Measurements from ENCODE around the gene CIT.
A peak's percentile ranks its signal among the peaks of the same experiment; 100 is the strongest.

The CIT gene

GRCh38 chr12:119696943-119697342 lies 180.2 kb downstream of the CIT start:
- no peaks in the 10 kb centered on the region for H3K27me3 Mint-ChIP-seq
- H3K9me3 Mint-ChIP-seq: no peaks in the 10 kb centered on the region
- no peaks in the 10 kb centered on the region for H3K4me1 Mint-ChIP-seq
- H3K36me3 Mint-ChIP-seq (ENCODE audit: low read depth): peaks cover 8% of the 10 kb centered on the region
- ATAC-seq (no peak), DNase-seq (no peak)
- H3K27ac Mint-ChIP-seq: no peak overlapping the region
- H3K4me3 Mint-ChIP-seq: no peak overlapping the region

DNA sequence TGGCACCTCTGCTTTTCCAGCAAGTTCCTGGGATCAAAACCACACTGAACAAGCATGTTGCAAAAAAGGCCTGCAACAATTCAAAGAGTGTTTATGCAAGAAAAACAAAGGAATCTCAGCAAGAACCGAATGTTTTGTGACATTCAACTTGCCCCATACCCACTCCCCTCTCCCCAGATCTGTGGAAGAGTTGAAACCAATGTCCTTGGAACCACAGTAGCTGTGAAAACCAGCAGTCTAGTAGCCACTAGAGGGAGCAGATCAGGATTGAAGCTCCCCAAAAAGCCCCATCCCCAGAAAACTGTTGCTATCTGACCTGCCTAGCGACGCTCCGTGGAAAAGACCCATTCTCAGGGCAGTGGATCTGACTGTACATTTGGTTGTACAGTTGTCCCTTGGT lies 182.1 kb downstream of the CIT start:
- H3K9me3 Mint-ChIP-seq: no peaks in the 10 kb centered on the region
- ATAC-seq: no peak
- H3K4me1 Mint-ChIP-seq: no peaks in the 10 kb centered on the region
- H3K27me3 Mint-ChIP-seq: no peaks in the 10 kb centered on the region
- no peak overlapping the region for H3K27ac Mint-ChIP-seq
- no peak overlapping the region for H3K4me3 Mint-ChIP-seq
- peaks cover 8% of the 10 kb centered on the region for H3K36me3 Mint-ChIP-seq (ENCODE audit: low read depth)
- DNase-seq: no peak

DNA sequence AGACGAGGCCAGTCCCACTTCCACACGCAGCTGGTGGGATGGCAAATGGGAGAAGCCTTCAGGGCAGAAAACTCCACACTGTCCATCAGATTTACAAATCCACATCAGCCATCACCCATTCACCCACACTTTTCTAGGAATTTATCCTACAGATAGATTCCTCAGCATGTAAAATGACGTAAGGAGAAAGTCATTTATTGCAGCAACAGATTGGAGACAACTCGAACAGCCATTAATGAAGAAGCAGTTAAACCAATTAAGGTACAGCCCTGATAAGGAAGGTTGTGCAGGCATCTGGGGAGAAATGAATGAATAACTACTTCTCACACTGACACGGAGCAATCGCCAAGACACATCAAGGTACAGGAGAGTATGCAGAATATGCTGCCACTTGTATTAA lies 183.0 kb downstream of the CIT start:
- H3K27me3 Mint-ChIP-seq: no peaks in the 10 kb centered on the region
- no peak for ATAC-seq
- no peaks in the 10 kb centered on the region for H3K9me3 Mint-ChIP-seq
- H3K4me1 Mint-ChIP-seq: no peaks in the 10 kb centered on the region
- H3K4me3 Mint-ChIP-seq: no peak overlapping the region
- H3K36me3 Mint-ChIP-seq (ENCODE audit: low read depth): peaks cover 8% of the 10 kb centered on the region
- no peak for DNase-seq
- no peak overlapping the region for H3K27ac Mint-ChIP-seq

DNA sequence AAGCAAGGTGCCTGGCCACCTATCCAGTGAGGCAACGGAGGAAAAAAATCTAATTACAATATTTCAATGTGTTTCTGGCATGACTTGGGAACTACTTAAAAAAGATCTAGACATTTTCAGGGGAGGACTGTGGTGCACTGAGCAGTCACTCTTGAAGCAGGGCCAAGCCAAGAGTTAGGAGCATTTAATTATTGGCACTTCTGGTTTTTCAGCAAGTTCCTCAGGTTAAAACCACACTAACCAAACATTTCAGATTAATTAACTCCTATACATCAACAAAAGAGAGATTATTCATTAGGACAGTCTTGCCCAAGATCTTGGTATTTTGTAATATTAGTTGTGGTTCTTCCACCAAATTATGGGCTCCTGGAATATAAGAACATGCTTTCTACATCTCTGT lies 183.6 kb downstream of the CIT start:
- Mint-ChIP-seq H3K27ac (no peak overlapping the region), H3K27me3 (no peaks in the 10 kb centered on the region), H3K36me3 (ENCODE audit: low read depth) (peaks cover 8% of the 10 kb centered on the region), H3K4me3 (no peak overlapping the region), H3K9me3 (no peaks in the 10 kb centered on the region), H3K4me1 (no peaks in the 10 kb centered on the region)
- no peak for ATAC-seq
- DNase-seq: no peak

DNA sequence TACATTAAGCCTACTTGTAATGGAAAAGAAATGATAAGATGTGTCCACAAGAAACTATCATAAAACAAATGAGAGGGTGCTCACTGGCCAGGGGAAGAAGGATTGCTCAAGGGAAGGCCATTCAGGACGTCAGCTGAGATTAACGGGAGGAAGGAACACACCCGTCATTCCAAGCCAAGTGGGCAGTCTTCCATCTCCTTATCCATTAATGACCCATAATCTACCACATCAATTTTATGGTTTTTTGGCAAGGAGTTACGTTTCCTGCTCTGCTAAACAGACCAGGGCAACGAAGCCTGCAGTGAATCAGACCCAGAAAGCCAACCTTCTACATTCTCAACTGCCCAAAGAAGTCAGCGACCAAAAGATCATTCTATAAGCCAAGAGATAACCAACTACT lies 184.1 kb downstream of the CIT start:
- H3K4me1 Mint-ChIP-seq: no peaks in the 10 kb centered on the region
- no peak overlapping the region for H3K4me3 Mint-ChIP-seq
- H3K36me3 Mint-ChIP-seq (ENCODE audit: low read depth): peaks cover 8% of the 10 kb centered on the region
- H3K27ac Mint-ChIP-seq: no peak overlapping the region
- DNase-seq (no peak), ATAC-seq (no peak)
- H3K27me3 Mint-ChIP-seq: no peaks in the 10 kb centered on the region
- H3K9me3 Mint-ChIP-seq: no peaks in the 10 kb centered on the region

- Mint-ChIP-seq H3K27ac (no peak overlapping the region), H3K4me3 (no peak overlapping the region), H3K4me1 (no peaks in the 10 kb centered on the region), H3K27me3 (no peaks in the 10 kb centered on the region), H3K9me3 (no peaks in the 10 kb centered on the region), H3K36me3 (ENCODE audit: low read depth) (peaks cover 11% of the 10 kb centered on the region)
- ATAC-seq (no peak), DNase-seq (no peak)
Measured at GRCh38 chr12:119692410-119692809, 184.7 kb downstream of the CIT start.

GRCh38 chr12:119691202-119691810 lies 185.8 kb downstream of the CIT start:
- Mint-ChIP-seq H3K27ac (no peak overlapping the region), H3K36me3 (ENCODE audit: low read depth) (peaks cover 4% of the 10 kb centered on the region), H3K27me3 (no peaks in the 10 kb centered on the region), H3K9me3 (no peaks in the 10 kb centered on the region), H3K4me1 (no peaks in the 10 kb centered on the region), H3K4me3 (no peak overlapping the region)
- ATAC-seq: no peak
- DNase-seq: no peak

DNA sequence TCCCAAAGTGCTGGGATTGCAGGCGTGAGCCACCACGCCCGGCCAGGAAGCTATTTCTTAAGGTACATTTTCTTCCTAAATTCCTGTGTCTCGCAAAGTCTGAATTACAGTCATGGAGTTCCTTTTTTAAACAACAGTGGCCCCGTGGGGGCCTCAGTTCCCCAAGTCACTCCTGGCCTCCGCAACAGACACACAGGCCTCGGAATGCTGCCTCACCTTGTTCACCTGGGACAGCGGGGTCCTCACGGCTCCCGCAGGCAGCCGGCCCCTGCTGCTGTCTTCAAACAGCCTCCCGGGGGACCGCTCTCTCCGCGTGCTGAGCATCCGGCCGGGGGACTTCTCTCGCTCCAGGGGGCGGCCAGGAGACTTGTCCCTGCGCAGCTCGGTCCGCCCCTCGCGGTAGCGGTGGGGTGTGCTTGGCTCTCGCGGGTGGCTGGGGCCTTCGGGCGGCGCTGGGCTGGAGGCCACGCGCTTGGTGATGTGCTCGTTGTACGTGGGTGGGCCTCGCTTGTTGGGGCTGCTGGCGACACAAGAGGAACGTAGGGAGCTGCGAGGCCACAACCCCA lies 187.1 kb downstream of the CIT start:
- ATAC-seq: no peak
- Mint-ChIP-seq H3K36me3 (ENCODE audit: low read depth) (peaks cover 4% of the 10 kb centered on the region), H3K27me3 (no peaks in the 10 kb centered on the region), H3K27ac (no peak overlapping the region), H3K4me3 (no peak overlapping the region), H3K9me3 (no peaks in the 10 kb centered on the region), H3K4me1 (no peaks in the 10 kb centered on the region)
- no peak for DNase-seq

DNA sequence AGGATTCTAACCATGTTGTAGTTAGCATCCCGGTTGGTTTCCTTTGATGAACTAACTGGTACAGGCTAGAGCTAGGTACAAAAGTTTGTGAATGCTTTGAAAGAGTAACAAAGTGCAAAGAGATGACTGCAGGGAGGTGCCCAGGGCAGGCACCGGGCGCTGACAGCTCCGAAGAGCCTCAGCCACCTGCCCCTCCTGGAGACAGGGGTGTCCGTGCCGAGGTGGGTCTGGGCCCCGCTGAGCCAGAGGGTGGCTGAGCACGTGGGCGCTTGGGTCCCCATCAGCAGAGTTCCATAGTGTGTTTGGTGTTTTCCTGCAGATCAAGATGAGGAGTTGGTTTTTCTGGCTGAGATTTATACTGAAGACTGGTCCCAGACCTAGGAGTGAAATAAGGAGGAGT lies 189.2 kb downstream of the CIT start:
- Mint-ChIP-seq H3K27ac (no peak overlapping the region), H3K9me3 (no peaks in the 10 kb centered on the region), H3K36me3 (ENCODE audit: low read depth) (peaks cover 6% of the 10 kb centered on the region), H3K4me3 (no peak overlapping the region), H3K27me3 (no peaks in the 10 kb centered on the region), H3K4me1 (peaks cover 2% of the 10 kb centered on the region)
- ATAC-seq: no peak
- no peak for DNase-seq

DNA sequence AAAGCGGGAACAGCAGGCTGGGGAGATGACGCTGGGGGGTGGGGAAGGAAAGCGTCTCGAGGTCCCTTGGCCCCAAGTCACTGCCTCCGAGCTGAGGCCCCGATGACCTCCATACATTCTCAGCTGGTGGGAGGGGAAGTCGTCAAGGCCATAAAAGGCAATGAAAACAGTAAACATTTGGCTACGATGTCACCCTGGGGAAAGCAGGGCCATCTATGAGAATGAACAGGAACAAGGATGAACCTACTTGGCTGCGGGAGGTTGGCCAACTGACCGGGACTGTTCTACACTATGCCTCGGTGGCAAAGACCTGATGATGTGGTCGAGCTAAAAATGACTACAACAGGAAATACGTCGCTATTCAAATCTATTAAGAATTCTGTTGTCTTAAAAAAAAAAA lies 189.7 kb downstream of the CIT start:
- ATAC-seq (no peak), DNase-seq (no peak)
- H3K27ac Mint-ChIP-seq: no peak overlapping the region
- no peaks in the 10 kb centered on the region for H3K9me3 Mint-ChIP-seq
- peaks cover 6% of the 10 kb centered on the region for H3K4me1 Mint-ChIP-seq
- no peak overlapping the region for H3K4me3 Mint-ChIP-seq
- H3K27me3 Mint-ChIP-seq: no peaks in the 10 kb centered on the region
- peaks cover 6% of the 10 kb centered on the region for H3K36me3 Mint-ChIP-seq (ENCODE audit: low read depth)

GRCh38 chr12:119686776-119687175 lies 190.3 kb downstream of the CIT start:
- ATAC-seq (no peak), DNase-seq (no peak)
- Mint-ChIP-seq H3K4me3 (no peak overlapping the region), H3K36me3 (ENCODE audit: low read depth) (peaks cover 10% of the 10 kb centered on the region), H3K9me3 (no peaks in the 10 kb centered on the region), H3K4me1 (peaks cover 13% of the 10 kb centered on the region), H3K27ac (no peak overlapping the region), H3K27me3 (no peaks in the 10 kb centered on the region)

DNA sequence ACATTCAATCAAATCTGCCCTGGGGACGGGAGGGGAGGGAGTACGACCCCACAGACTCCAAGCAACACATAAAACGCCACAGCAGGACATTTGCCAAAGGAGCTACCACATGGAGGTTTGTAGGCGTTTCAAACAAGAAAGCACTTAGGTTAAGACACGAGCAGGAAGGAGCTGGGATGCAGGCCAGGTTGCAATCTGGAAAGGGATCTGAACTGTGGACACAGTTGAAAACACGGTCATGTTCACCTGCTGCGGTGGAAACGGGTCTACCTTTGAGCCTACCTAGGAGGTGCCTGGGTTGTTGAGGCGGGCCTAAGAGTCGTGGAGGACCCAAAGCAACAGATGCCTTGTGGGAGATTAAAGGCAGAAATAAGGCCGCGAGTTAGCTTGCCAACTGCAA lies 190.8 kb downstream of the CIT start:
- Mint-ChIP-seq H3K4me3 (no peak overlapping the region), H3K27me3 (no peaks in the 10 kb centered on the region), H3K4me1 (peaks cover 15% of the 10 kb centered on the region), H3K9me3 (no peaks in the 10 kb centered on the region), H3K27ac (no peak overlapping the region), H3K36me3 (ENCODE audit: low read depth) (peaks cover 10% of the 10 kb centered on the region)
- no peak for ATAC-seq
- no peak for DNase-seq

- ATAC-seq (no peak), DNase-seq (no peak)
- H3K4me3 Mint-ChIP-seq: no peak overlapping the region
- peaks cover 18% of the 10 kb centered on the region for H3K4me1 Mint-ChIP-seq
- no peaks in the 10 kb centered on the region for H3K27me3 Mint-ChIP-seq
- no peak overlapping the region for H3K27ac Mint-ChIP-seq
- no peaks in the 10 kb centered on the region for H3K9me3 Mint-ChIP-seq
- H3K36me3 Mint-ChIP-seq (ENCODE audit: low read depth): peaks cover 11% of the 10 kb centered on the region
Measured at GRCh38 chr12:119685375-119685774, 191.7 kb downstream of the CIT start.

- H3K36me3 Mint-ChIP-seq (ENCODE audit: low read depth): peaks cover 16% of the 10 kb centered on the region
- DNase-seq: no peak
Measured at GRCh38 chr12:119684711-119685369, 192.3 kb downstream of the CIT start.

DNA sequence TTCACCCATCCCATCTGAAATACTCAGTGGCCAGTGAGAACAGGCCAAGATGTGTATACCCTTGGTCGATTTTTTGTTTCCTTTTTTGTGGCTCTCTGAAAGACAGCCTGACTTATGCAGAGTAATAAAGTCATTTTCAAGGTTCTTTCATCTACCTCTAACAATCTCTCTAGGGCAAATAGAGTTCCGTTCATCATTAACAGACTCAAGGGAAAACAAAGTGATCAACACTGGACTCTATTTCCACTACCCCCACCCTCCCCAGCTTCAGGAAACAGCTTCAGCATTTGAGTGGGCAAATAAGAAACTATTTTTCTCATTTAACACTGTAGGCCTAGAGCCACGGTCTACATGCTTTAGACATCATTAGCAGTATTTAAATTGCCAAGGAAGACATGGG lies 193.3 kb downstream of the CIT start:
- Mint-ChIP-seq H3K27ac (peak overlapping the region; percentile 23), H3K4me1 (peaks cover 18% of the 10 kb centered on the region), H3K4me3 (no peak overlapping the region), H3K9me3 (no peaks in the 10 kb centered on the region), H3K36me3 (ENCODE audit: low read depth) (peaks cover 22% of the 10 kb centered on the region), H3K27me3 (no peaks in the 10 kb centered on the region)
- no peak for DNase-seq
- ATAC-seq: no peak

More at GRCh38 chr12:119684711-119685369, 192.3 kb downstream of the CIT start:
- Mint-ChIP-seq H3K9me3 (no peaks in the 10 kb centered on the region), H3K4me3 (no peak overlapping the region), H3K27me3 (no peaks in the 10 kb centered on the region), H3K27ac (no peak overlapping the region), H3K4me1 (peaks cover 18% of the 10 kb centered on the region)
- ATAC-seq: no peak

All from activated naive CD8-positive, alpha-beta T cell treated with anti-CD3 and anti-CD28 coated beads, Interleukin-2, amount 50 U/mL, for 24 hours (primary cell).